PC-3 (cell line): ENCODE results near the gene PLXNA4. TPM values are rescaled to one million over a fixed set of nuclear protein-coding genes. Genes with fewer than 3 reads are reported as not detected.

Source experiments
- ATAC-seq: fragments of 200-7000 bp; cut with Tn5 transposase; 2 replicates; pipeline ENCODE4 v1.9.1; 2020; ENCODE audit warnings: mild to moderate bottlenecking, moderate library complexity
- BruUV-seq: library from RNA; stranded (reverse); fragments of 400-500 nt; replicated peaks from 2 replicates; lab custom pipeline; 2021; lab: Mats Ljungman, UMichigan
- CTCF ChIA-PET: fragments of 300-600 bp; sonication (Branson Sonifier 250); formaldehyde crosslinking; loops from one replicate; lab custom pipeline; 2022; ENCODE audit warnings: antibody characterized with exemption; lab: Charles Lee
- POLR2A ChIA-PET: fragments of 300-600 bp; sonication (Branson Sonifier 250); formaldehyde crosslinking; loops from one replicate; lab custom pipeline; 2022; ENCODE audit warnings: antibody characterized with exemption; ENCODE audit not compliant: unreplicated experiment; lab: Charles Lee
- DNase-seq: peaks from one replicate; pipeline ENCODE4 v3.0.0-alpha.2; 2015
- H2AFZ ChIP-seq: fragments of 300-600 bp; sonication (generic); 2 replicates; pipeline ENCODE4 v1.6.0; 2016; ENCODE audit warnings: antibody characterized with exemption, low read length
- H3F3A ChIP-seq: fragments of 300-600 bp; sonication (generic); one replicate; pipeline ENCODE4 v1.6.0; 2017; ENCODE audit warnings: antibody characterized with exemption, low read length, control low read depth, mild to moderate bottlenecking; ENCODE audit not compliant: unreplicated experiment
- H3K27ac ChIP-seq: fragments of 300-600 bp; sonication (generic); 2 replicates; pipeline ENCODE4 v1.5.1; 2016; ENCODE audit warnings: mild to moderate bottlenecking, low read length
- H3K27me3 ChIP-seq: fragments of 300-600 bp; sonication (generic); 2 replicates; pipeline ENCODE4 v1.6.1; 2016; ENCODE audit warnings: low read length, mixed read lengths
- H3K36me3 ChIP-seq: fragments of 300-600 bp; sonication (generic); 2 replicates; pipeline ENCODE4 v1.6.1; 2016; ENCODE audit warnings: low read depth, mixed run types, low read length, mixed read lengths
- H3K4me1 ChIP-seq: fragments of 300-600 bp; sonication (generic); 2 replicates; pipeline ENCODE4 v1.5.1; 2016; ENCODE audit warnings: low read length; ENCODE audit not compliant: insufficient read depth
- H3K4me2 ChIP-seq: fragments of 300-600 bp; sonication (generic); 2 replicates; pipeline ENCODE4 v1.6.0; 2016; ENCODE audit warnings: low read length
- H3K4me3 ChIP-seq: fragments of 300-600 bp; sonication (generic); 2 replicates; pipeline ENCODE4 v1.5.1; 2016; ENCODE audit warnings: mild to moderate bottlenecking, low read length, mixed read lengths
- H3K79me2 ChIP-seq: fragments of 300-600 bp; sonication (generic); 2 replicates; pipeline ENCODE4 v1.6.1; 2017; ENCODE audit warnings: low read length, mixed read lengths
- H3K9ac ChIP-seq: fragments of 300-600 bp; sonication (generic); 2 replicates; pipeline ENCODE4 v1.6.0; 2016; ENCODE audit warnings: mild to moderate bottlenecking, low read length
- H3K9me2 ChIP-seq: fragments of 300-600 bp; sonication (generic); replicated peaks from 2 replicates; pipeline ENCODE4 v1.6.1; 2016; ENCODE audit warnings: mixed run types, low read length, mixed read lengths
- H3K9me3 ChIP-seq: fragments of 300-600 bp; sonication (generic); 2 replicates; pipeline ENCODE4 v1.6.1; 2016; ENCODE audit warnings: low read length, mixed read lengths
- H4K20me1 ChIP-seq: fragments of 300-600 bp; sonication (generic); 2 replicates; pipeline ENCODE4 v1.6.1; 2016; ENCODE audit warnings: low read length, mixed read lengths
- CTCF ChIP-seq: fragments of 300-600 bp; sonication (generic); conservative IDR thresholded peaks from 2 replicates; pipeline ENCODE4 v1.5.1; 2017; ENCODE audit warnings: antibody characterized with exemption, low read depth, mild to moderate bottlenecking, low read length
- EZH2 ChIP-seq: fragments of 300-600 bp; sonication (generic); IDR thresholded peaks from one replicate; pipeline ENCODE4 v1.6.1; 2017; ENCODE audit warnings: antibody characterized with exemption, mild to moderate bottlenecking, low read length; ENCODE audit not compliant: unreplicated experiment
- EZH2phosphoT487 ChIP-seq: fragments of 300-600 bp; sonication (generic); IDR thresholded peaks from 2 replicates; pipeline ENCODE4 v1.6.1; 2018; ENCODE audit warnings: mild to moderate bottlenecking, antibody characterized with exemption, low read length, borderline replicate concordance
- intact Hi-C: fragments of 100-400 bp; cut with micrococcal nuclease; formaldehyde crosslinking; loops from 2 replicates; pipeline ENCODE4 v1.9.0; 2023
- total RNA-seq: library from RNA; depleted of rRNA; stranded (reverse); fragments of >200 nt; gene quantifications from 2 replicates; pipeline ENCODE4 v1.2.3, GENCODE V29; 2014

Gene PLXNA4
- total RNA-seq, 1 experiment from 2014 or later: 1.2 TPM

- Histone ChIP-seq H3K79me2 (no peaks in the 10 kb centered on the region), H3K9ac (no peak overlapping the region), H4K20me1 (no peaks in the 10 kb centered on the region), H3K27me3 (peaks cover 21% of the 10 kb centered on the region), H3K27ac (no peak overlapping the region), H2AFZ (no peak overlapping the region), H3K4me1 (no peaks in the 10 kb centered on the region), H3F3A (no peaks in the 10 kb centered on the region), H3K9me3 (no peaks in the 10 kb centered on the region), H3K36me3 (no peaks in the 10 kb centered on the region), H3K9me2 (no peaks in the 10 kb centered on the region), H3K4me3 (no peak overlapping the region), H3K4me2 (no peak overlapping the region)
- ATAC-seq (no peak), DNase-seq (no peak)
- POLR2A ChIA-PET: no interaction called here
- intact Hi-C loops: no loop called here
- CTCF ChIA-PET: no interaction called here
- no TSS peak for BruUV-seq
- TF ChIP-seq EZH2 (no peak), CTCF (no peak), EZH2phosphoT487 (no peak)
Measured at GRCh38 chr7:132090444-132090843, 485.8 kb downstream of the PLXNA4 start.

- BruUV-seq: no TSS peak
Measured at GRCh38 chr7:132089356-132089755, 486.9 kb downstream of the PLXNA4 start.

More at GRCh38 chr7:132089356-132089755, 486.9 kb downstream of the PLXNA4 start:
- Histone ChIP-seq H3K27ac (no peak overlapping the region), H3K36me3 (no peaks in the 10 kb centered on the region), H3K9me3 (no peaks in the 10 kb centered on the region), H3K4me1 (no peaks in the 10 kb centered on the region), H3K4me3 (no peak overlapping the region), H3K9ac (no peak overlapping the region), H3K4me2 (no peak overlapping the region), H3K27me3 (peaks cover 11% of the 10 kb centered on the region; the same call in 1 of the 2 replicates), H2AFZ (no peak overlapping the region), H4K20me1 (no peaks in the 10 kb centered on the region), H3F3A (no peaks in the 10 kb centered on the region), H3K9me2 (no peaks in the 10 kb centered on the region), H3K79me2 (no peaks in the 10 kb centered on the region)
- POLR2A ChIA-PET: no interaction called here
- CTCF ChIA-PET: no interaction called here
- ATAC-seq (no peak), DNase-seq (no peak)
- TF ChIP-seq CTCF: no peak
- no peak for TF ChIP-seq EZH2phosphoT487
- TF ChIP-seq EZH2: no peak
- intact Hi-C loops: no loop called here
